Measurements from ENCODE around the gene USP31.

GRCh38 chr16:23121024-23121423, 28.2 kb downstream of the USP31 start:
- TF ChIP-seq CTCF (IDR thresholded peaks at IDR 0.05) (no peak), CEBPB (IDR thresholded peaks at IDR 0.05) (no peak), ZFP36 (IDR thresholded peaks at IDR 0.05; ENCODE audit: borderline replicate concordance, partially characterized antibody) (no peak), REST (IDR thresholded peaks at IDR 0.05) (no peak), EP300 (IDR thresholded peaks at IDR 0.05) (no peak), POLR2A (IDR thresholded peaks at IDR 0.05; ENCODE audit: low read length) (no peak)

Data from A549 (cell line).